H54 (cell line): ENCODE measurements around the gene KLHDC8A.

Source experiments
- DNase-seq: peaks from one replicate; pipeline ENCODE4 v3.0.0; 2011; ENCODE audit warnings: low spot score, mixed read lengths; ENCODE audit not compliant: insufficient read length
- FAIRE-seq: peaks from 3 replicates; lab custom pipeline; 2011; peaks lifted over from hg19 to GRCh38; lab: Jason Lieb, UNC
- POLR2A ChIP-seq: IDR thresholded peaks from 2 replicates; pipeline ENCODE4 v1.6.1; 2011; ENCODE audit warnings: low read depth, mild to moderate bottlenecking, low read length

Gene KLHDC8A

GRCh38 chr1:205358579-205358978, 1.9 kb upstream of the KLHDC8A start:
- no peak for TF ChIP-seq POLR2A
- DNase-seq (no peak), FAIRE-seq (no peak)

- no peak for TF ChIP-seq POLR2A
- FAIRE-seq, result no peak
- DNase-seq, result no peak
These were observed 845 bp upstream of the KLHDC8A start for GRCh38 chr1:205357567-205357966.

GRCh38 chr1:205355075-205355453, 1.7 kb downstream of the KLHDC8A start:
- FAIRE-seq (no peak), DNase-seq (no peak)
- no peak for TF ChIP-seq POLR2A

DNA sequence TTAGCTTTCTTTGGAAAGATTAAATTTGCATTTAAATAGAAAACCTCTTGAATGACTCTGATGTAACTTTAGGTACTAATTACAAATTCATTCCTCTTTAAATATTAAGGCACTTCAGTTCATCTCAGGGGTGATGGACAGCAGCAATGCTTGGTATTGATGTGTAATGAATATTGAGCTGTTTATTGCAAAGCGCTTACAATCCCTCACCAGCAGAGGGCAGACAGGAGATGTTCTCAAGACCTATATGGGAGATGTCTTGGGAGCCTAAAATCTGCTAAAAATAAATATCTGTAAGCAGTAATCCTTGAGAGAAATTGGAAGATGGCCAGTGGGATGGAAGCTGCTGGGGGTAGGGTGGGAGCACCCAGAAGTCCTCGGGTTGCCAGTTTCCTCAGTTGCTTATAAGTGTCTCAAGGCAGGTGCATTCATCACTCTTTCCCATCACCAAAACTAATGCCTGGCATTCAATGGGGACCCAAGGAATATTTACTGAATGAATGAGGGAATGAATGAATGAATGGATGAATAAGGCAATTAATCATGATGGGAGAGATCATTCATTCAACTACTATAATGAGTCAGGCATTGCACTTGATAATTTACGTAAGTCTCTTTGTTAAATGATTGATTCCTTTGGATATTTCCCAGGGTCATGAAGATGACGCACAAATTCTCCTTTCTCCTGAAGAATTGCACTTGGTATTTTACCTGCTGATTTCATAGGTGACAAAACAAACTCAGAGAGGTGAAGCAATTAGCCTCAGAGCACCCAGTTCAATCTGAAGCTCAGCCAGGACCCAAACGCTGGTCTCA, 2.3 kb downstream of the KLHDC8A start:
- FAIRE-seq (no peak), DNase-seq (peak; percentile 34)
- no peak for TF ChIP-seq POLR2A

DNA sequence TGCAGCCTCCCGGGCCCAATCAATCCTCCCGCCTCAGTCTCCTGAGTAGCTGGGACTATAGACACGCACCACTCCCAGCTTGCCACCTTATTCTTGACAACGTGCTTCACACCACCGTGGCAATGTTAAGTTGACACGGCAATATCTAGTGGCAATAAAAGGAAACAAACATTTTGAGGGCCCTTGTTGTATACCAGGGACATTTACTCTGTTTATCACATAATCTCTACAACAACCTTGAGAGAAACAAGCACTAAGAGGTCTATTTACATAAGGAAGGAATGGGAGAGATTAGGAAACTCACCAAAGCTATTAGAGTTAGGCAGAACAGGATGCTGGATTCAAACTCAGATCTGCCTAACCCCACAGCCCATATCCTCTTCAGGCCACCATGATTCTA, 3.1 kb downstream of the KLHDC8A start:
- no peak for TF ChIP-seq POLR2A
- DNase-seq (no peak), FAIRE-seq (no peak)

- FAIRE-seq, result no peak
- no peak for TF ChIP-seq POLR2A
These were observed 3.5 kb downstream of the KLHDC8A start for GRCh38 chr1:205353191-205353590.

DNA sequence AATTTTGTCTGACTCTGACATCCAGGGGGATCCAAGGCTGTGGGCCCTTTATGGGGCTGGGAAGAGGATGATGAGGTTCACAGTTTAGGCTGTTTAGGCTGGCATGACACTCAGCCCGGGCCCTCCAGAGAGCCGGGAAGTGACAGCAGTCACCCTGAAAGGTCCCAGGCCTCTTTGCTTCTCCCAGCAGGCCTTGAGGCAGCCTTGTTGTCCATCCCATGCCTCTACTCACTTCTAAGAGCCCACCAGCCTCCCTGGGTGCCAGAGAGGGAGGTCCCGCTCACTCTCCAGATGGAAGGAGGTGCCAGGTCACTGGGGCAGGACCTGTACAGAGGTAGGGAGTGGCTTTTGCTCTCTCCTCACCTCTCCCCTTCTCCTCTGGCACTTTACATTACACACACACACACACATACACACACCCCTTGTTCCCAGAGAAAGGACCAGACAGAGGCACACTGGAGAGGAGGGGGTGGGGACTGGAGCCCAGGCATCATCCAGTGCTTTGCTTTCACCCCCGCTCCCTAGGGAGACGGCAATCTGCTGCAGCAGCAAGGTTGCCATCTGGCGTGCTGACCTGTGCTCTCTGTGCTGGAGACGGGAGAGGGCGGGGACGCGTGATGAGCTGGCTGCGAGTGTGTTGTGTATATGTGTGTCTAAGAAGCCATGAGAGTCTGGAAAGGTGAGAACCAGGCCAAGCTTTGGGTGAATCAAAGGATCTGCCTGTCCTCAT, 4.6 kb downstream of the KLHDC8A start:
- no peak for DNase-seq
- no peak for TF ChIP-seq POLR2A
- FAIRE-seq, result no peak

More at GRCh38 chr1:205353191-205353590, 3.5 kb downstream of the KLHDC8A start:
- no peak for DNase-seq

DNA sequence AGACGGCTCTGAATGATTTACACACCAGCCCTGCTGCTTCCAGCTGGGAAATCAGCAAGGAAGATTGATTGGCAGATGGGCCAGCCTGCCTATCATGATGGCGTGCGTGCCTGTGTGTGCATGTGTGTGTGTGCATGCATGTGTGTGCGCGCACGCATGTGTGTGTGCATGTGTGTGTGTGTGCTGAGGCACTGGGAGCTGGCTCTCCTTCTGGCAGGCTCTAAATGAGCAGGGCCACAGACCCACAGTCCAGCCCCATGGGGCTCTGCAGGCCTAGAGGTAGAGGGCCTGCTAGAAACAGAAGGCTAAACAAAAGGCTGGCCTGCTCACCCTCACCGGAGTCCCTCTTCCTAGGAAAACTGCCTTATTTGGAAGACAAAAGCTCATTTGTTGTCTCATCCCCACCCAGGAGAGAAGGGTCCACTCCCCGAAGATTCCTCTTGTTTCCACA, 6.0 kb downstream of the KLHDC8A start:
- TF ChIP-seq POLR2A, result no peak
- no peak for FAIRE-seq
- no peak for DNase-seq

DNA sequence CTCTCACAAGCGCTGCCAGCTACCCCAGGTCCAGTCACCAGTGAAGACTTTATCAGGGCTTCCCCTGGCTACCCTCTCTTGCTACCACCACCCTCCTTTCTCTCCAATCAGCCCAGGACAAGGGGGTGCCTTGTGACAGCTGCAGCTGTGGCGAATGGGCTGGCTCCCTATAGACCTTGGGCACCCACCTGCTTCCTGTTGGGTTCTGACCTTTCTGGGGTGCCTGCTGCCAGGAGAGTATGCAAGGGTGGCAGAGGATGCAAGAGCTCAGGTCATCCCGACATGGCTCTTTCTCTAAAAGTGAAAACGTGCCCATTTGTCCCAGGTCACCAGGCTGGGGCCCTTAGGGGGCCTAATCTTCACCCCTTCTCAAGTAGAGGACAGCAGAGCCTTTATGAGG, 6.6 kb downstream of the KLHDC8A start:
- no peak for DNase-seq
- no peak for TF ChIP-seq POLR2A
- FAIRE-seq, result no peak

DNA sequence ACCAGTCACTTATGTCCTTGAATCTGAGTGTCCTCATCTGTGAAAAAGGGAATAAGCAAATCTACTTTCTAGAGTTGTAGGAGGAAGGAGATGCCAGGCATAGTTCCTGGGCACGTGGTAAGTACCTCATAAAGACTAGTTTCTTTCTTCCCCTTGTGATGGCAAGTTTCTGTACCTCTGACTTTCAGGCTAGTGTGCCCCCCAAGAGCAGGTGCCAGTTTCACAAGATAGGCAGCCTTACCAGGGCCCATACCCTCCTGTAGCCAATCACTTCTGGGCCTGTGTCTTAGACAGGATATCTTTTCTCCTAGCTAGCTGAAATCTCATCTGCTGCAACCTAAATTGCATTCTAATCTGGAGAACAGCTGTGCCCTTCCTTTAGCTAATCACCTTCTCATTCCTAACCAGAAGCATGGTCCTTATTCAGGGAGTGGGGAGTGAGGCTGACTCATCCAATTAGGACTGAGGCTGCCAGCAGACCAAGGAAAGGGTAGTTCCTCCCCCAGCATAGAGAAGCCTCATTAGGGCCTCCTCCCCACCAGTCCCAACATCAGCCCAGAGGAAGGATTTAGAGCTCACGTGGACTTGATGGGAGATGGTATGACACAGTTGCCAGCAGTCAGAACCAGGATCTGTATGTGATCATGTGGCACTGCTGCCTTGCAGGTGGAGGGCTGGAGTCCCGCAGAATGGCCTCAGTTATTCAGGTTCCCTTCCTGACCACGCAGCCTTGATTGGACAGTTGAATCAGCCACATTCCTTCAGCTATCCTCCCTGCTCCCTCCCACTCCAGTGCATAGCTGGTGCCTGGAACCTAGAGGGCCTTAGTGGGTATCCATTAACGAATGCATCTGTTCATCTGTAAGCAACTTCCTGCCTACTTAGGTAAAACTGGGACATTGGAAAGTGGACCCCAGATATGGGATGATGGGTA, 7.9 kb downstream of the KLHDC8A start:
- TF ChIP-seq POLR2A, result no peak
- DNase-seq (no peak), FAIRE-seq (no peak)

DNA sequence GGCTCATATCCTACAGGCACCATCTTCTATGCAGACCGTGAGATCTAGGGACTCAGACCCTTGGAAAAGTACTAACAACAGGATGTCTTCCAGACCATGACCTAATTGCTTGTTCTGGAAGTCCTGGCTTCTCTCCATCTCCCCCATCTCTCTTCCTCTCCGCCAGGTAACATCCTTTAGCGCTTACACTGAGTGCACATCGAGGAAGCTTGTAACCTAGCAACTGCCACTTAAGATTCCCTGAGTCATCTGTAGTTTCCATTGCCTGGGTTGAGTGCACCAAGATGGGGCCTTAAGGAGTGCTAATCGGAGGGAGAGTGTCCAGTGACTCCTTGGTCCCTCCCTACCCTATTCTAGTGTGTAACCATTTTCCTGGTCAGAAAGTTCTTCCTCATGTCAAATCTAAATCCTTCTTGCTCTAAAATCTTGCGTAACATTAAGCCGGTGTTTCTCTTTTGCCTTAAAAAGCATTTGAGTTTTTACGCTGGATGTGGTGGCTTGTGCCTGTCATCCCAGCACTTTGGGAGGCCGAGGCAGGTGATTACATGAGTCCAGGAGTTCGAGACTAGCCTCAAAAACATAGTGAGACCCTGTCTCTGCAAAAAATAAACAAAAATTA, 9.7 kb downstream of the KLHDC8A start:
- no peak for DNase-seq

DNA sequence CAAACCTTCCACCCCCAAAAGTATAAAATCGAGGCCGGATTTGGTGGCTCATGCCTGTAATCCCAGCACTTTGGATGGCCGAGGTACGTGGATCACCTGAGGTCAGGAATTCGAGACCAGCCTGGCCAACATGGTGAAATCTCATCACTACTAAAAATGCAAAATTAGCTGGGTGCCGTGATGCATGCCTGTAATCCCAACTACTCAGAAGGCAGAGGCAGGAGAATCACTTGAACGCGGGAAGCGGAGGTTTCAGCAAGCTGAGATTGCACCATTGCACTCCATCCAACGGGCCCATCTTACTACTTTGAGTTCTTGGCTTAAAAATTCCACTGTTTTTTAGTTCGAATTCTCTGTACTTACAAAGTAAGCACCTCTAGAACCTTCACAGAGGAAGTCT, 11.0 kb downstream of the KLHDC8A start:
- DNase-seq (no peak), FAIRE-seq (no peak)
- no peak for TF ChIP-seq POLR2A

More for the DNA sequence above, 9.7 kb downstream of the KLHDC8A start:
- no peak for FAIRE-seq
- TF ChIP-seq POLR2A, result no peak
